ENCODE measurements around the gene CCDC138.

Gene CCDC138

DNA sequence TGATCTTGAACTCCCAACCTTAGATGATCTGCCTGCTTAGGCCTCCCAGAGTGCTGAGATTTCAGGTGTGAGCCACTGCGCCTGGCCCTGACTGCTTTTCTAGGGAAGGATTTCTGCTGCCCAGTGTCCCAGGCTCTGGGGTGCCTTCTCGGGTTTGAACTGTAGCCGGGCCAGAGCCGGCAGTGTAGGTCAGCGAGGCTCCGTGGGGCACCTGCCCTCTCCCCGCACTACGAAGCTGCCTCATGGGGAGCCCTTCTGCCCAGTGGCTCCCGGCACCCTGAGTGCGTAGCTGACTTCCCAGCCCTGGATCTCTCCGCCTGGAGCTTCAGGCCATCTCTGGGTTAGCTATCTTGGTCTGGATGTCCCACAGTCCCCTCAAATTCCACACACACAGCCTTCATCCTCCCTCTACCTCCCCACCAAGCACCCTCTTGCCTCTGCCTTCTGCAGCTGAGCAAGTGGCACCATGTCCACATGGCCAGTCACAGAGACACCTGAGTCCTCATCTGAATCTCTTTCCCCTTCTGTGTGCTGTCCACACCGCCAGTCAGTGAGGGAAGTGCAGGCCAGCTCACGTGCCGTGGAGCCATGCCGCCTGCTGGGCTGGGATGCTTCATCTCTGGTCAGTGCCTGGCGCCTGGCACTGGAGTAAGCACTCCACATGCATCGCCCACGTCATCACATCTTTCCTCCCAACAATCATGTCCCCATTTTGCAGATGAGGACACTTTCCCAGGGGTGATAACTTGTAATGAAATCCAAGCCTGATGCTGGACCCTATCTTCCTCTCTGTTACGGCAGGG is 133.2 kb downstream of the CCDC138 start:
- DNase-seq, result no peak

DNA sequence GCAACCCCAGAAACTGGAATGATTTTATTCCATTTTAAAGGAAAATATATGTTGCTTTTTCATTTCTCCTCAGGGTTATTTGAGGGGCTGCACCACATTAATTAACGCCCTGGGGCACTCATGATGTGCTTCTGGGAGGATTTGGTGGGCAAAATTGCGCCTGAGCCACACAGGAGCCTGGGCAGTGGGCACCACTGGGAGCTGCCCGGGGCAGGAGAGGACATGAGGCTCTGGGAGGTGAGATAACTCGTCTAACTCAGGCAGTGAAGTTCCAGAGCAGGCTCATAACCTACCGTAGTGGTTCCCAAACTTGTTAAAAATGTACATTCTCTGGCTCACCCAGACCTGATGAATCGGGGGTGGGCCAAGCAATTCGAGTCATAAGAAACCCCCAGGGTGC is 134.1 kb downstream of the CCDC138 start:
- DNase-seq, result no peak

DNA sequence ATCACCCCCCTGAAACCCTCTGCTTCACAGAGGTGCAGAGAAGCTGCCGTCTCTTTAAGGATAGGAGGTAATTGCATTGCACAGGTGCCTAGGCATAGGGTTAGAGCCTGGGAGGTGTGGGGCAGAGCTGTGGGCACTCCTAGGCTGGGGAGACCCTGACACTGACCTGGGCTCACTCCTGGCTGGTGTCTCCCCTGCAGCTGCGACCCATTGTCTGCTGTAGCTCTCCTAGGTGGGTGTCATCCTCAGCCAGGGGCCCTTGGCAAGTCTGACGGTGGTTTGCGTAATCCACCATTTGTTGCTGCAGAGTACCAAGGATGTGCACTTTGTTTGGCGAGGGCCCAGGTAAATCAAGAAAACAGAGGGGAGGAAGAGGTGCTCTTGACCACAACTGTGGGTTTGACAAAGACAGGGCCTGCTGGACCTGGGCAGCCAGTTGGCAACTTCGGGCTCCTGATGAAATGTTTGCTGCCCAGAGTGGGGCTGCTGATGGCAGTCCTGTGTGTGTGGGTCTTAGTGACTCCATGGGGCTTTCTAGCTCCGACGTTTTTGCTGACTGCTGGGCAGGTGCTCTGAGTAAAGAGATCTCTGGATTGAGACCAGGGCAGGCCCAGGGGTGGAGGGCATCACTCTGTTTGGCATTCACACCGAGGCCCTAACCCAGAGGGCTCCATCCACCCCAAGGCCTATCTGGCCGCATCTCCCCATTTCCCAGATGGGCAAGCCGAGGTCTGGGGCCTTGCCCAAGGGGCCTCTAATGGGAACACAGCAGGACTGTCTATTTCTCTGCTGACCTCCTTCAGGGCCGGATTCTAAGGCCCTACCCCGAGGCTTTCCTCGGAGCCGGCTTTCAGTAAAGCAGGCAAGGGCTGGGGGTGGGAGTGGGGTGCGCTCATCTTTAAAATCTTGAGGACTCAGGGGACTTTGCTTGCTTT is 134.8 kb downstream of the CCDC138 start:
- DNase-seq, result no peak

DNA sequence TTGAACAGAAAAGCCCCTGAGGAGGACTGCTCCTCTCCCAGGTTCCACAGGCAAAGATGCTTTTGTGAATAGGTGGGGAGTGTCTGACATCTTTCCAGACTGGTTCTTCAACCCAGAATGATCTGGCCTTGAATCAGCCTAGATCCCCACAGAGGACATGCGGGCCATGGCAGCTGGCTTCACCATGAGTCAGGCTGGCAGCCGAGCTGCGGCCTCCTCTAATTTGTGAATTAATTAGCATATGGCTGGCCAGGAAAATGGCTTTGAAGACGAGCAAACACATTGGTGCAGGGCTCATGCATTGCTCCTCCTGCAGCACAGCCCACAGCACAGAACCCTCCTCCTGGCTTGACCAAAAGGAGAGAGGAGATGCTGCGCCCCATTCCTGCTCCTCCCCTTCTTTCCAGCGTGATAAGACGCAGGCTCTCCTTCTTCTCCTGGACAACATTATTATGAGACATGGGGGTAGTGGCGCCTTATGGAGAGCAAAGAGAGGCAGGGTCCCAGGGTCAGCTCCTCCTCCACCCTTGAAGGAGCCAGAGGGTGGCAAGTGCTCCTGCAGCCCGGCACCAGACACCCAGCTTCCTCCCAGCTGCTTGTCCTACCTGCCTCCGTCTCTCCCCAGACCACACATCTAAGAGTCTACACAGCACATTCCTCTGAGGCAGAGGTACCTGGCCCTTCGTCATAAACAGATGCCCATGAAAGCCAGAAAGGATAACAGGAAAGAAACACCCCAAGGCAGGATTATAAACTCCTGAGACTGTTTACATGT is 135.8 kb downstream of the CCDC138 start:
- no peak for DNase-seq

DNA sequence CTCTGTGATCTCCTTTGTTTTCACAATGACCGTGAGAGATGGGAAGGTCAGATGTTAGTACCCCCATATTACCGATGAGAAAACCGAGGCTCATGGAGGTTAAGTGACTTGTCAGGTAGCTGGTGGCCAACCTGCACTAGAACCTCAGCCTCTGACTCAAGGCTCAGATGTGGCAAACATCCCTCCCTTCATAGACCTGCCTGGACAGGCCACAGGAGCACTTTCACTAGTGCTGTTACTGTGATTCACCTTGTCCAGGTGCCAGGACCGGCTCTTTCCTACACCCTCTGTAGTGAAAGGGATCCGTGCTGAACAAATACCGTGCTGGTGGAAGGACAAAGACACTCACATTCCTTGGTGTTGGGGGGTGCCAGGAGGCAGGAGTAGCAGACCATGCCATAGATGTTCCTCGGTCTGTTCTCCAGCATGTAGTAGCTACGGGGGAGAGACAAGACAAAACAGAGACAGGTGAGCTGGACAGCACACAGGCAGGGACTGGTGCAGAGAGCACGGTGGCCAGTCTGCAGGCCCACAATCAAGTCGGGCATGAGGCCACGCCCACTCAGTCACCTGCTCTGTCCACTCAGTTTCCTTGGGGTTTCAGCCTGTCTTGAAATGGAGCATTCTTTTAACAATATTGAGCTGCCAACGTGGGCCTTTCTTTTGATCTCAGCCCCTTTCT is 136.6 kb downstream of the CCDC138 start:
- no peak for DNase-seq

DNA sequence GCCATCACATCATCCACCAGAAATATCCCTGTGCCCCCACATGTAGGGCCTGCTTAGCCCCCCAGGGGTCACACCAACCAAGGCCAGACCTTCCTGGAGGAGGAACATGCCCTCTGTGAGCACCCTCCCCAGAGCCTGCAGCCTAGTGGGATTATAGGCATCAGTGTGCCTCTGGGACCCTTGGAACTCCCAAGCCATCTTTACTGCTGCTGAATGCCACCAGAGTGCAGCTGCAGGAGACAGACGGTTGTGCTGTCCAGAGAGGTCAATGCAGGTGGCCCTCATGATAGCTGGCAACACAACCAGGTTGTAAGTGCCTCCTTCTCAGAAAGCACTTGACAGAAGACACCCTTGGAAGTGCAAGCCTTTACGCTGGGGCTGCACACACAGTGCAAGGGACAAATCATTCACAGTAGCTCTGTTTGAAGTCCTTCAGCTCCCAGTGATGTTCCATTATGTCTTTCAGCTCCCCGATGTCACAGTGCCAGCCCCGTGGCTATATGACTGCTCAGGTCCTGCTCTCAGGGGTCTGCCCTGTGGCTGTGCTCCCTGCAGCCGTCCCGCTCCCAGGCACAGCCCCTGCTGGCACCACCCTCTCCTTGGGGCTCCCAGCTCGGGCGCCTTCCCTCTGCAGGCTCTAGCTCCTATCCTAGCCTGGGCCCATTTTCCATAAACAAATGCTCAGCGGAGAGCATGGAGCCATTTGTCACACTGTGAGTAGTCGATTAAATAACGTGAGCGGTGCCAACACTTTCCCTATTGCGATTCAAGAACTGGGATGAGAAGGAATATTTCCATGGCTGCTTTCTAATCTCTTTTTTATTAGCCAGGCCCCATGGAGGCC is 137.4 kb downstream of the CCDC138 start:
- DNase-seq, result no peak

DNA sequence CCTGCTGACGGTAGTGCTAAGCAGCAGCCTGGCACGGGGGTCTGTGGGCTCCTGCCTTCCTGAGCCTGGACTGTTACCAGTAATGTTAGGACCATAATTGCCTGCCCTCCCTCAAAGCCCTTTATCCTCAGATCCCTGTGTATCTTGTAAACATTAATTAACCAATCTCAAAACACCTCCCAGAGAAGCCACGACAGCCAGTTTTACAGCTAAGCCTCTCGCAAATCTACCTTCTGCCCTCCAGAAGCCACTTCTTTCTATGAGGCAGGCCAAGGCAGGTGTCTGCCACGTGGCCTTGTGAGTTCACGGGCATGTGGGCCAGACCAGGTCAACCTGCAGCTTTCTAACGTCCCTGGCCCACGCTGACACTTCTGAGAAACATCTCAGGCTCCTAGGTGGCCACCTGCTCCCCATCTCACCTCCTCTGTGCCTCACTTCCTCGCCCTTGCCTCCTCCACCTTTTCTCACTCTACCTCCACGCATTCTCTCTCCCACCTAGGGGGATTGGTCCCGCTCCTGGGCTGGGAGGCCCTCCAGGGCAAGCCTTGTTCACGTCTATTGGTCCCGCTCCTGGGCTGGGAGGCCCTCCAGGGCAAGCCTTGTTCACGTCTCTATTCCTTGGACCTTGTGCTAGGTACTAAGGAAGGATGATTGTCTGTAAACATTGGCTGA is 138.1 kb downstream of the CCDC138 start:
- DNase-seq, result no peak

DNA sequence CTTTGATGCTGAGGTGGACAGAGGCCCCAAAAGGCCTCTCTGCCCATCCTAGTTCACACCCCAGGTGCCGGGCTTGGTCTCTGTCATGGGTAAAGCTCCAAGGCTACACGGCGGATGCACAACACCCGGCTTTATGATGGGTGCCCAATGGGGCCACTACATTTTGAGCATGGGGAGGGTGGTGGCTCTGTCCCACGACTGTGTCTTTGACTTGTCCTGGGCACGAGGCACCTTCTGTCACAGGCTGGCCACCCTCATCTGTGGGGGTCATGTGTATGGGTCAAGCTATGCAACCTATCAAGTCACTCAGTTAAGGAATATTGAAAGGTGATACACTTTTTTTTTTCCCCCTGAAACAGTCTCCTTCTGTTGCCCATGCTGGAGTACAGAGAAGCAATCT is 138.7 kb downstream of the CCDC138 start:
- DNase-seq, result no peak

DNA sequence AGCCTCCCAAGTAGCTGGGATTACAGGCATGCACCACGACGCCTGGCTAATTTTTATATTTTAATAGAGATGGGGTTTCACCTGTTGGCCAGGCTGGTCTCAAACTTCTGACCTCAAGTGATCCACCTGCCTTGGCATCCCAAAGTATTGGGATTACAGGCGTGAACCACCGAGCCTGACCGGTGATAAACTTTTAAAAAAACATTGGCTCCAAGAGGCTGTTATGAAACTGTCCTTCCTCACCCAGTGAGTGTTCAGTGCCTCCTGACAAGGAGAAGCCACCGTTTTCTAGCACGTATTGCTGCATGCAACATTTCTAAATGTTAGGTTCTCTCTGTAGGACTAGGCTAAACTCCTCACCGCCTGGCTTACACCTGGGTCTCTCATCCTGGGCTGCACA is 139.2 kb downstream of the CCDC138 start:
- no peak for DNase-seq

Measured in activated CD4-positive, alpha-beta T cell treated with anti-CD3 and anti-CD28 coated beads for 1 hour (primary cell).